ENCODE measurements around the gene TRIM49D2. TPM values are rescaled to one million over a fixed set of nuclear protein-coding genes. Genes with fewer than 3 reads are reported as not detected.
"Not testable (repeated sequence)": the region's sequence is repeated elsewhere in the genome, so short reads cannot be mapped to it uniquely, and the experiment has no call there.

Gene TRIM49D2, protein sequence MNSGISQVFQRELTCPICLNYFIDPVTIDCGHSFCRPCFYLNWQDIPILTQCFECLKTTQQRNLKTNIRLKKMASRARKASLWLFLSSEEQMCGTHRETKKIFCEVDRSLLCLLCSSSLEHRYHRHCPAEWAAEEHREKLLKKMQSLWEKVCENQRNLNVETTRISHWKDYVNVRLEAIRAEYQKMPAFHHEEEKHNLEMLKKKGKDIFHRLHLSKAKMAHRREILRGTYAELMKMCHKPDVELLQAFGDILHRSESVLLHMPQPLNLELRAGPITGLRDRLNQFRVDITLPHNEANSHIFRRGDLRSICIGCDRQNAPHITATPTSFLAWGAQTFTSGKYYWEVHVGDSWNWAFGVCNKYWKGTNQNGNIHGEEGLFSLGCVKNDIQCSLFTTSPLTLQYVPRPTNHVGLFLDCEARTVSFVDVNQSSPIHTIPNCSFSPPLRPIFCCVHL
- not detected for total RNA-seq
- not detected for polyA plus RNA-seq

DNA sequence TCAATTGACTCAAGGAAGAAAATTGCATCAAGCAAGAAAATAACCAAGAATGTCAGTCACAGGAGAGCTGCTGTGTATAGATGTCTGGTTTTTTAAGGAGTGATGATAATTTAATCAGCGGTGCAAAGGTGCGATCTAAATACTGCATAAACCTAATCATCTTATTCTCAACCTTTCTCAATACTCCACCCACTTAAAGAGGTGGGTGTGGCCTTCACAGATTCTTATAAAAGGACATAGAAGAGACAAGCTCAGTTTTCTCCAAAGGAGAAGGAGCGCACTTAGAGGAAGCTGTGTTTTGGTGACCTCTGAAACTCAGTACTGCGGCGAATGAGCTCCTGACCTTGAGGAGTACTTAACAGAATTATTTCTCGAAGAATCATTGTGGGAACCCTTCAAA is at the start of gene TRIM49D2:
TSS of gene TRIM49D2 (plus strand) at position 301 of the 400 bp plus-strand sequence. CDS start 2,698 bp downstream, outside the sequence.
- H3K27ac ChIP-seq; H3K36me3 ChIP-seq; H3K4me3 ChIP-seq; intact Hi-C loops (cut with DNase I); H3K27me3 ChIP-seq; H3K4me1 ChIP-seq; H3K9me3 ChIP-seq; DNase-seq: not testable (repeated sequence)
- WGBS, 2 donors = 92 to 97% methylated on average over 2 of the region's 6 CpGs

DNA sequence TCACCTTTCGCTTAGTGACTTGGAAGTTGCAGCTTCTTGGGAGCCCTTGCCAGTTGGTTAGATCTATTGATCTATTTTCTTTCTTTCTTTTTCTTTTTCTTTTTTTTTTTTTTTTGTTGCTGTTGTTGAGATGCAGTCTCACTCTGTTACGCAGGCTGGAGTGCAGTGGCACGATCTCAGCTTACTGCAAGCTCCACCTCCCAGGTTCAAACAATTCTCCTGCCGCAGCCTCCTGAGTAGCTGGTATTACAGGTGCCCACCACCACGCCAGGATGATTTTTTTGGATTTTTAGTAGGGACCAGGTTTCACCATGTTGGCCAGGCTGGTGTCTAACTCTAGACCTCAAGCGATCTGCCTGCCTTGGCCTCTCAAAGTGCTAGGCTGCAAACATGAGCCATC is 46.4 kb upstream of the TRIM49D2 start:
- H3K36me3 ChIP-seq; H3K27ac ChIP-seq; DNase-seq; H3K27me3 ChIP-seq; H3K4me1 ChIP-seq; intact Hi-C loops (cut with DNase I); H3K4me3 ChIP-seq; H3K9me3 ChIP-seq: not testable (repeated sequence)
- WGBS, 2 donors = 89 to 94% methylated on average over 6 of the region's 6 CpGs

DNA sequence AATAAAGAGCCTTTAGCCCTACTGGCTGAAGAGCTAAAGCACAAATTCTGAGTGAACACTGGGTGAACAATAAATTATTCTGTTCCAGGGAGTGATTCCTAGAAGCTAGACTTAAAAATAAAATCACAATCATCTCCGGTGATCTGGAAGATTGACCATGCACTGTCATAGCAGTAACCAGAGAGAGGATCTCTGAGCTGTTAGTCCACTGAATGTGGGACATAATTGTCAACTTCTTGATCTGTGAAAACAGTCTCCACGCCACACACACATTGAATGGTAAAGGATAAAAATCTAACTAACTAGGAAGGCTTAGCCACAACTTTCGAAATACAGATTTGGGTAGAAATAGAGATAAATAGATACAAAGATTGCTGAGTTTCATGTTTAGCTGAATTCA is 30.6 kb upstream of the TRIM49D2 start:
- intact Hi-C loops (cut with DNase I); H3K27me3 ChIP-seq; H3K4me3 ChIP-seq; H3K27ac ChIP-seq; DNase-seq; H3K36me3 ChIP-seq; H3K9me3 ChIP-seq; H3K4me1 ChIP-seq: not testable (repeated sequence)
- WGBS, 2 donors = 82 to 91% methylated on average over 2 of the region's 3 CpGs

DNA sequence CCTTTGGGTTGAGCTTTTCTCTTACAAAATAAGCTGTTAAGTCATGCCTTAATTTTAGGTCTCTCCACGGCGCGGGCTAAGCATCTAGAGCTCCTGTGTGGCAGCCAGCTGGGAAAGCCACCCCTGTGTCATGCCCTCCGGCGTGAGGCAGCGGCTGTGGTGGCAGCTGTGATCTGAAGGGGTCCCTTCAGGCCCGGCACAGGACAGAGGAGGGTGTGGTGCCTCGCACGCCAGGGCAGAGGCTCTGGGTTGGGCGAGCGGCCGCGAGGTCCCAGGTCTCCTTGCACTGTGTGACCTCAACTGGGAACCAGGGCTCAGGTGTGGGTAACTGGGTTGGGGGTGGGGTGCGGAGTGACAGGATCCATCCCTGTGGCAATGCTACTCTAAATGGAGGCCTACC is 23.1 kb upstream of the TRIM49D2 start:
- H3K4me1 ChIP-seq; DNase-seq; H3K27me3 ChIP-seq; H3K4me3 ChIP-seq; intact Hi-C loops (cut with DNase I); H3K27ac ChIP-seq; H3K9me3 ChIP-seq; H3K36me3 ChIP-seq: not testable (repeated sequence)
- WGBS, 2 donors = 93% methylated on average over 8 to 10 of the region's 14 CpGs

DNA sequence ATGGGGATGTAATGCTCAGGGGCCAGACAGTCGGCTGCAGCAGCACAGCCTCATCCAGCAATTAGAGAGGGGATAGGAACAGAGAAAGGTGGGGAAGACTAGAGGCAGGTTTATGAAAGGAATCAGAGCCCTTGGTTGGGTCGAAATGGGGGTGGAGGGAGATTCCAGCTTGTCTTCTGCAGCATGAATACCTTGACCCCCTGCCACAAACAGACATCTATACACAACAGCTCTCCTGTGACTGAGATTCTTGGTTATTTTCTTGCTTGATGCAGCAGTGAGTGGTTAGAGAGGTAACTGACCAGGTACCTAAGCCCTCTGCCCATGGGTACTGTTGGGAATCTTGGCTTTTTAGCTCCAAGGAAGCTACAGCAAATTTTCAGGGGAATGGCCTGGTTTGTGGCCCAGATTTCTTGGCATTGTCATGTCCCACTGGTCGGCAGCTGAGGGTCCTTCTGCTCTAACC is 1.6 kb upstream of the TRIM49D2 start, which contains the start of gene TRIM49D1:
TSS of gene TRIM49D1 (minus strand) at position 51 of the 466 bp plus-strand sequence. CDS start 4,535 bp downstream, outside the sequence.
- WGBS, 2 donors = 35 to 59% methylated on average over 3 of the region's 3 CpGs
- H3K4me3 ChIP-seq = no peak within 1 kb of the TSS
- DNase-seq = no peak
- no peaks in the 10 kb centered on the region for H3K4me1 ChIP-seq
- no peak within 1 kb of the TSS for H3K27ac ChIP-seq
- H3K9me3 ChIP-seq = no peaks in the 10 kb centered on the region
- H3K27me3 ChIP-seq = no peaks in the 10 kb centered on the region
- no peak for TF ChIP-seq POLR2AphosphoS5 (IDR thresholded peaks at IDR 0.05)
- TF ChIP-seq, protein P1, sequence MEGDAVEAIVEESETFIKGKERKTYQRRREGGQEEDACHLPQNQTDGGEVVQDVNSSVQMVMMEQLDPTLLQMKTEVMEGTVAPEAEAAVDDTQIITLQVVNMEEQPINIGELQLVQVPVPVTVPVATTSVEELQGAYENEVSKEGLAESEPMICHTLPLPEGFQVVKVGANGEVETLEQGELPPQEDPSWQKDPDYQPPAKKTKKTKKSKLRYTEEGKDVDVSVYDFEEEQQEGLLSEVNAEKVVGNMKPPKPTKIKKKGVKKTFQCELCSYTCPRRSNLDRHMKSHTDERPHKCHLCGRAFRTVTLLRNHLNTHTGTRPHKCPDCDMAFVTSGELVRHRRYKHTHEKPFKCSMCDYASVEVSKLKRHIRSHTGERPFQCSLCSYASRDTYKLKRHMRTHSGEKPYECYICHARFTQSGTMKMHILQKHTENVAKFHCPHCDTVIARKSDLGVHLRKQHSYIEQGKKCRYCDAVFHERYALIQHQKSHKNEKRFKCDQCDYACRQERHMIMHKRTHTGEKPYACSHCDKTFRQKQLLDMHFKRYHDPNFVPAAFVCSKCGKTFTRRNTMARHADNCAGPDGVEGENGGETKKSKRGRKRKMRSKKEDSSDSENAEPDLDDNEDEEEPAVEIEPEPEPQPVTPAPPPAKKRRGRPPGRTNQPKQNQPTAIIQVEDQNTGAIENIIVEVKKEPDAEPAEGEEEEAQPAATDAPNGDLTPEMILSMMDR (IDR thresholded peaks at IDR 0.05) = no peak
- no peak for TF ChIP-seq POLR2A (IDR thresholded peaks at IDR 0.05)
- no peak for TF ChIP-seq EP300 (IDR thresholded peaks at IDR 0.05)
- no peaks in the 10 kb centered on the region for H3K36me3 ChIP-seq
- intact Hi-C loops (cut with DNase I) = no loop called here

DNA sequence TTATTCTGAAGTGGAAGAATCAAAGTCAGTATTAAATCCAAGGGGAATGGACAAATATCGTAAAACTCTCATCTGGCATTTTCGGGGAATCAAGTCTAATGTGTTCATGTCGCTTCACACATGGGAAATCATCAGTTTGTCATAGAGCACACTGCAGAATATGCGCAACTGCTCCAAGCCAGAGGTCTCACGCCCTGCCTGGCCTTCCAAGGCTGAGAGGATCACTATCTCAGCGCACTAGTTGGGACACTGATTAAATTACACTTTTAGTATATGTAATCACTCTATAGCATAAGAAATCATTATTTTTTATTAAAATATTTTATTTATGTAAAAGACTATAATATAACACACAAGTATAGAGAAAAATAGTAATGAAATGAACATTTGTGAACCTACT is 37.0 kb downstream of the TRIM49D2 start:
- H3K9me3 ChIP-seq; H3K4me3 ChIP-seq; H3K27ac ChIP-seq; H3K4me1 ChIP-seq; intact Hi-C loops (cut with DNase I); H3K36me3 ChIP-seq; H3K27me3 ChIP-seq: not testable (repeated sequence)
- WGBS, 2 donors = 76 to 91% methylated on average over 3 to 4 of the region's 6 CpGs
- peak; percentile 43 for DNase-seq

DNA sequence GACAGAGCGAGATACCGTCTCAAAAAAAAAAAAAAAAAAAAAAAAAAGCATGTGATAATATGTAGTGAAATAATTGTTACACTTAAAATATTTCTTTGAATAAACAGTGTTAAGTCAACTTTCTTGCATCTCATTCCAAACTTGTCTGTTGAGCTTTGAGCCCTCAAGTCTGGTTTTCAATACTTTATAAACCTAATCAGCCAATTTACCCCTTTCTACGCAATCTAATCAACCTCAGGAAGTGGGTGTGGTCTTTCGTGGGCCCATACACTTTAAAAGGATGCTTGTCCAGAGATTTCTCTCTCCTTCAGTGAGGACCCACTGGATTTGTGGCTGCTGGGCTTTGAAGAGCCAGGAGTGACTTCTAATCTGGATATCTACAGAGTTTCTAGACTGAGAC is 41.9 kb downstream of the TRIM49D2 start, which contains the start of gene TRIM64:
TSS of gene TRIM64 (plus strand) at position 301 of the 400 bp plus-strand sequence. CDS start 2,467 bp downstream, outside the sequence.
- H3K4me3 ChIP-seq; H3K27ac ChIP-seq; intact Hi-C loops (cut with DNase I); H3K27me3 ChIP-seq; DNase-seq; H3K36me3 ChIP-seq; H3K9me3 ChIP-seq; H3K4me1 ChIP-seq: not testable (repeated sequence)
- no CpG with 5 or more reads among the region's 4 CpGs for WGBS, 2 donors

Small RNAs within 50 kb of the gene (small RNA-seq; reads per million reads assigned to genes)
- gene AP004607.1 = 0 reads per million in 3 donors

Other genes starting within 250 kb of the TRIM49D2 start
- gene TRIM77, start 213.8 kb upstream of the TRIM49D2 start, total RNA-seq = not detected
- gene TRIM77, start 213.8 kb upstream of the TRIM49D2 start, polyA plus RNA-seq = not detected
- not detected for gene TRIM49, start 115.5 kb upstream of the TRIM49D2 start, total RNA-seq
- gene TRIM49, start 115.5 kb upstream of the TRIM49D2 start, polyA plus RNA-seq = not detected
- gene TRIM64B, start 45.6 kb upstream of the TRIM49D2 start, total RNA-seq = not detected
- not detected for gene TRIM64B, start 45.6 kb upstream of the TRIM49D2 start, polyA plus RNA-seq
- not detected for gene TRIM49D1, start 1.8 kb upstream of the TRIM49D2 start, total RNA-seq
- not detected for gene TRIM49D1, start 1.8 kb upstream of the TRIM49D2 start, polyA plus RNA-seq
- gene TRIM64, start 42.0 kb downstream of the TRIM49D2 start, total RNA-seq = not detected
- gene TRIM64, start 42.0 kb downstream of the TRIM49D2 start, polyA plus RNA-seq = not detected
- gene TRIM49C, start 107.0 kb downstream of the TRIM49D2 start, total RNA-seq = not detected
- not detected for gene TRIM49C, start 107.0 kb downstream of the TRIM49D2 start, polyA plus RNA-seq
- gene UBTFL1, start 161.9 kb downstream of the TRIM49D2 start, total RNA-seq = not detected
- not detected for gene UBTFL1, start 161.9 kb downstream of the TRIM49D2 start, polyA plus RNA-seq
- 1 to 10 TPM; 1.8 to 3.9 (median 3.7) TPM for gene NAALAD2, start 210.6 kb downstream of the TRIM49D2 start, total RNA-seq
- under 1 TPM in 1 of 3 donors, not detected in 2; 0.31 TPM for gene NAALAD2, start 210.6 kb downstream of the TRIM49D2 start, polyA plus RNA-seq